Body of pancreas (tissue), 4 donors: Measurements from ENCODE around the gene FBXL7. TPM values are rescaled to one million over a fixed set of nuclear protein-coding genes. Genes with fewer than 3 reads are reported as not detected.

Experiments
- ATAC-seq: fragments of 150-250 bp; one replicate; pipeline ENCODE4 v1.9.1; 2016
- DNase-seq, 4 donors: peaks; one replicate each; pipeline ENCODE4 v3.0.0-alpha.2; 2019
- H3K27ac ChIP-seq, 4 donors: fragments of 200-600 bp; sonication (generic); 1 replicate in 3 of 4; 2 replicates in 1 of 4; pipeline versions ENCODE4 v1.5.1 to v1.6.1; 2016 to 2019; ENCODE audit warnings: mild to moderate bottlenecking in 1 of 4, mixed read lengths in 1 of 4, moderate library complexity in 1 of 4
- H3K27me3 ChIP-seq, 2 donors: fragments of 200-600 bp; sonication (generic); one replicate each; pipeline ENCODE4 v1.6.0; 2016; ENCODE audit warnings: mild to moderate bottlenecking in 1 of 2
- H3K36me3 ChIP-seq, 2 donors: fragments of 200-600 bp; sonication (generic); replicated peaks in 1 of 2; 2 replicates each; pipeline ENCODE4 v1.5.1; 2016; ENCODE audit warnings: low read depth in 2 of 2; ENCODE audit not compliant: insufficient read depth in 1 of 2
- H3K4me1 ChIP-seq: fragments of 200-600 bp; sonication (generic); one replicate; pipeline ENCODE4 v1.6.0; 2016
- H3K4me3 ChIP-seq, 2 donors: fragments of 200-600 bp; sonication (generic); 1 replicate in 1 of 2; 2 replicates in 1 of 2; pipeline ENCODE4 v1.5.1; 2016 to 2019
- H3K9me3 ChIP-seq, 3 donors: fragments of 200-600 bp; sonication (generic); 1 replicate in 2 of 3; 2 replicates in 1 of 3; pipeline ENCODE4 v1.5.1; 2016
- CTCF ChIP-seq, 7 experiments: fragments of 450-650 bp in 4 of 7; fragments of 200-600 bp in 3 of 7; sonication (generic) in 3 of 7; IDR thresholded peaks; one replicate each; pipeline ENCODE4 v1.5.1; 2016 to 2019; ENCODE audit warnings: antibody characterized with exemption in 7 of 7
- POLR2A ChIP-seq, 3 donors: fragments of 450-650 bp; IDR thresholded peaks; one replicate each; pipeline ENCODE4 v1.6.1; 2016; ENCODE audit warnings: antibody characterized with exemption in 3 of 3, mild to moderate bottlenecking in 2 of 3
- WGBS, 2 donors: methylation state at CpG; one replicate each; pipeline ENCODE4 v1.1.5; 2017; 5-methylcytosine and 5-hydroxymethylcytosine counted together
- intact Hi-C: fragments of 100-400 bp; cut with DNase I; formaldehyde crosslinking; loops from one replicate; pipeline ENCODE4 v1.15.1; 2023
- total RNA-seq, 2 donors: library from RNA; depleted of rRNA; stranded (reverse); fragments of >200 nt; gene quantifications; one replicate each; pipeline ENCODE4 v1.1.0, GENCODE V29; 2016

The FBXL7 gene
- total RNA-seq, 2 donors from 2014 or later = 3.1 to 4.0 TPM

- DNase-seq (no peak), ATAC-seq (no peak)
- Histone ChIP-seq H3K27ac (no peak overlapping the region), H3K36me3 (no peaks in the 10 kb centered on the region), H3K4me3 (no peak overlapping the region), H3K4me1 (no peaks in the 10 kb centered on the region), H3K9me3 (no peaks in the 10 kb centered on the region), H3K27me3 (no peaks in the 10 kb centered on the region)
- WGBS, 2 donors = 24 to 26% methylated on average over 4 of the region's 4 CpGs
- intact Hi-C loops = no loop called here
- TF ChIP-seq POLR2A (IDR thresholded peaks at IDR 0.05) = no peak
- TF ChIP-seq CTCF (IDR thresholded peaks at IDR 0.05) = no peak
Measured at GRCh38 chr5:15558681-15559080, 58.7 kb downstream of the FBXL7 start.

- 56 to 61% methylated on average over 3 of the region's 3 CpGs for WGBS, 2 donors
Measured at GRCh38 chr5:15560421-15560820, 60.4 kb downstream of the FBXL7 start.

GRCh38 chr5:15564523-15564922 is 64.5 kb downstream of the FBXL7 start:
- TF ChIP-seq CTCF (IDR thresholded peaks at IDR 0.05) (no peak), POLR2A (IDR thresholded peaks at IDR 0.05) (no peak)
- no peak for DNase-seq
- Histone ChIP-seq H3K4me1 (no peaks in the 10 kb centered on the region), H3K27ac (no peak overlapping the region), H3K36me3 (no peaks in the 10 kb centered on the region), H3K27me3 (no peaks in the 10 kb centered on the region), H3K4me3 (no peak overlapping the region), H3K9me3 (no peaks in the 10 kb centered on the region)
- 72% methylated on average over 4 of the region's 4 CpGs for WGBS, 2 donors
- intact Hi-C loops = no loop called here
- no peak for ATAC-seq

More at GRCh38 chr5:15560421-15560820, 60.4 kb downstream of the FBXL7 start:
- Histone ChIP-seq H3K27me3 (no peaks in the 10 kb centered on the region), H3K27ac (no peak overlapping the region), H3K36me3 (no peaks in the 10 kb centered on the region), H3K9me3 (no peaks in the 10 kb centered on the region), H3K4me1 (no peaks in the 10 kb centered on the region), H3K4me3 (no peak overlapping the region)
- intact Hi-C loops = no loop called here
- ATAC-seq = no peak
- no peak for DNase-seq
- TF ChIP-seq POLR2A (IDR thresholded peaks at IDR 0.05) = no peak
- no peak for TF ChIP-seq CTCF (IDR thresholded peaks at IDR 0.05)

- no peak for TF ChIP-seq CTCF (IDR thresholded peaks at IDR 0.05)
Measured at GRCh38 chr5:15564957-15565356, 65.0 kb downstream of the FBXL7 start.

GRCh38 chr5:15566306-15566705 is 66.3 kb downstream of the FBXL7 start:
- 71 to 72% methylated on average over 4 of the region's 4 CpGs for WGBS, 2 donors
- H3K4me3 ChIP-seq = no peak overlapping the region
- H3K4me1 ChIP-seq = no peaks in the 10 kb centered on the region
- DNase-seq = no peak
- intact Hi-C loops = no loop called here
- TF ChIP-seq CTCF (IDR thresholded peaks at IDR 0.05) = no peak
- TF ChIP-seq POLR2A (IDR thresholded peaks at IDR 0.05) = no peak
- H3K27me3 ChIP-seq = no peaks in the 10 kb centered on the region
- no peak overlapping the region for H3K27ac ChIP-seq
- ATAC-seq = no peak
- H3K36me3 ChIP-seq = no peaks in the 10 kb centered on the region
- no peaks in the 10 kb centered on the region for H3K9me3 ChIP-seq

More at GRCh38 chr5:15564957-15565356, 65.0 kb downstream of the FBXL7 start:
- Histone ChIP-seq H3K4me1 (no peaks in the 10 kb centered on the region), H3K9me3 (no peaks in the 10 kb centered on the region), H3K4me3 (no peak overlapping the region), H3K36me3 (no peaks in the 10 kb centered on the region), H3K27me3 (no peaks in the 10 kb centered on the region), H3K27ac (no peak overlapping the region)
- intact Hi-C loops = no loop called here
- 53 to 66% methylated on average over 1 of the region's 1 CpG for WGBS, 2 donors
- DNase-seq = no peak
- no peak for ATAC-seq
